Posterior cingulate gyrus (tissue), 11 donors: ENCODE results near the gene SLC10A3.
A peak's percentile ranks its signal among the peaks of the same experiment; 100 is the strongest.
"Not testable (repeated sequence)": the region's sequence is repeated elsewhere in the genome, so short reads cannot be mapped to it uniquely, and the experiment has no call there.

Source experiments
- DNase-seq, 10 donors: peaks; one replicate each; pipeline versions ENCODE4 v3.0.0 to v3.0.0-alpha.2; 2020 to 2021; ENCODE audit warnings: mixed read lengths in 3 of 10
- intact Hi-C: fragments of 100-400 bp; cut with DNase I; formaldehyde crosslinking; loops from one replicate; pipeline ENCODE4 v1.15.1; 2023

Gene SLC10A3

GRCh38 chrX:154511761-154512160 is 21.3 kb upstream of the SLC10A3 start:
- intact Hi-C loops, result no loop called here

GRCh38 chrX:154509455-154509854 is 19.0 kb upstream of the SLC10A3 start:
- no peak for DNase-seq
- intact Hi-C loops, result no loop called here

More at GRCh38 chrX:154511761-154512160, 21.3 kb upstream of the SLC10A3 start:
- peak in 2 of 10 donors; percentile 24 to 42 for DNase-seq

GRCh38 chrX:154508384-154508745 is 17.9 kb upstream of the SLC10A3 start:
- intact Hi-C loops, result no loop called here
- DNase-seq, result peak in 1 of 10 donors; percentile 79

- intact Hi-C loops, result no loop called here
- peak in 1 of 10 donors; percentile 43 for DNase-seq
Observed at GRCh38 chrX:154507673-154508383, 17.4 kb upstream of the SLC10A3 start.

GRCh38 chrX:154506483-154507332 is 16.3 kb upstream of the SLC10A3 start:
- DNase-seq, result peak in 2 of 10 donors; percentile 62 to 79
- intact Hi-C loops, result no loop called here

DNA sequence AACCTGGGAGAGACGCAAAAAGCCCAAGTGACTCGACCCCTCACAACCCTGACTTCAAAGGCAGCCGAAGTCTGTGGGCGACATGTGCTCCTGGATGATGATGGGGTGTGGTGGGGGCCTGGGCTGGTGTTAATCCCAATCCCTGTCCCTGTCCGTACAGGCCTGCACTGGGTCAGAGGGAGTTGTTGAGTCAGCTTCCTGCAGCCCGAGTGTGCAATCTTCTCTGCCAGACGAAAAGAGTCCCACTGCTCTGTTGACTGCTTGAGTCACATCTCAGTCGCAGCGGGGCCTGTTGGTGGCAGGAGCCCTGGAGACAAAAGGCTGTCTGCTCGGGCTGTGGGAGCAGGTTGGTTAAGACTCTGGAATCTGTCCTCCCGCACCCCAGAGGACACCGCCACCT is 15.3 kb upstream of the SLC10A3 start:
- peak in 1 of 10 donors; percentile 76 for DNase-seq
- intact Hi-C loops, result no loop called here

GRCh38 chrX:154502989-154503388 is 12.6 kb upstream of the SLC10A3 start:
- intact Hi-C loops, result no loop called here
- no peak for DNase-seq

- DNase-seq, result no peak
- intact Hi-C loops, result no loop called here
Observed at GRCh38 chrX:154502098-154502497, 11.7 kb upstream of the SLC10A3 start.

DNA sequence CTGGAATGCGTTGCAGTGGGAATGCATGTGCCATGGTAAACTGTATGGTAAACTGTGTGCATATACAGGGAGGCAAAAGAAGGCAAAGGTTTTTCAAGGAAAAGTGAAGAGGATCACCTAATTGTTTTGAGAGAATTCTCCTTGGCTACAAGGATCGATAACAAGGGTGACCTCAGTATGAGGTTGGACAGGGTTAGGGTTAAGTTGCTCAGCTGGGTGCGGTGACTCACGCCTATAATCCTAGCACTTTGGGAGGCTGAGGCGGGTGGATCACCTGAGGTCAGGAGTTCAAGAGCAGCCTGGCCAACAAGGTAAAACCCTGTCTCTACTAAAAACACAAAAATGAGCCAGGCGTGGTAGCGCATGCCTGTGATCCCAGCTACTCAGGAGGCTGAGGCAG is 11.0 kb upstream of the SLC10A3 start:
- intact Hi-C loops, DNase-seq: not testable (repeated sequence)

GRCh38 chrX:154496591-154497137 is 6.2 kb upstream of the SLC10A3 start:
- intact Hi-C loops, DNase-seq: not testable (repeated sequence)

DNA sequence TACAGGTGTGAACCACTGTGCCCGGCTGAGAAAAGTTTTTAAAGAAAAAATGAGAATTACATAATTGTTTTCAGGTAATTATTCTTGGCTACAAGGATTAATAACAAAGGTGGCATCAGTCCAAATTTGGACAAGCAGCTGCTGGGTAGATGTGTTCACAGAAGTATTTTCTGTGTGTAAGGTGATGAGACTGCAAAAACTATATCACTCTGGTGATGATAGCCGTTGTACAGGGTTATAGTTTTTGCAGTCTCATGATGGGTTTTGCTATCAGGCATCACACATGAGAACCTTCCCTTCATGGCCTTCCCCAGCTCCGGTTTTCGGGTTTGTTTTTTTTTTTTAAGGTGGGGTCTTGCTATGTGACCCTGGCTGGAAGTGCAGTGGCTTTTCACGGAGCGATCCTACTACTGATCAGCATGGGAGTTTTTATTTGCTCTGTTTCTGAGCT is 5.1 kb upstream of the SLC10A3 start:
- intact Hi-C loops, result no loop called here
- no peak for DNase-seq

- intact Hi-C loops, result no loop called here
- no peak for DNase-seq
Observed at GRCh38 chrX:154494715-154495114, 4.3 kb upstream of the SLC10A3 start.

GRCh38 chrX:154490021-154490413 is 412 bp downstream of the SLC10A3 start:
- intact Hi-C loops, result no loop called here
- peak in 1 of 10 donors; percentile 74 for DNase-seq

DNA sequence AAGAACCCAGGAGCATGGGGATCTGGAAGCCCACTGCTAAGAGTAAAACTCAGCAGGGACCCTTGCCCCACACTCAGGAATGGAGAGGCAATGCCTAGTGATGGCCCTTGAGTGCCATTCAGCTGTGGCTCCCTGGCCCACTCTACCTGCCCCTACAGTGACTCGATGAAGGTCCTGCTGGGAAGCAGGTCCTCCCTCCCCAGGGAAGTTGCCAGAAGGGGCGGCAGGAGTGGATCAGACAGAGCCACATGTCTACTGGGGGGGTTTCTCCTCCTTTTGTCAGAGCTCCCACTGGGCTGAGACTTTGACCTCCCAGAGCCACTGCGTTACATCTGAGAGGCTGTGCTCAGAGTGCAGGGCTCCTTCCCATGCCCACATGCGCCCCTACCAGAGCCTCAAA is 1.2 kb downstream of the SLC10A3 start:
- intact Hi-C loops, result no loop called here
- DNase-seq, result no peak

GRCh38 chrX:154488336-154489075 is 1.9 kb downstream of the SLC10A3 start:
- DNase-seq, result peak in 1 of 10 donors; percentile 80
- intact Hi-C loops, result no loop called here

DNA sequence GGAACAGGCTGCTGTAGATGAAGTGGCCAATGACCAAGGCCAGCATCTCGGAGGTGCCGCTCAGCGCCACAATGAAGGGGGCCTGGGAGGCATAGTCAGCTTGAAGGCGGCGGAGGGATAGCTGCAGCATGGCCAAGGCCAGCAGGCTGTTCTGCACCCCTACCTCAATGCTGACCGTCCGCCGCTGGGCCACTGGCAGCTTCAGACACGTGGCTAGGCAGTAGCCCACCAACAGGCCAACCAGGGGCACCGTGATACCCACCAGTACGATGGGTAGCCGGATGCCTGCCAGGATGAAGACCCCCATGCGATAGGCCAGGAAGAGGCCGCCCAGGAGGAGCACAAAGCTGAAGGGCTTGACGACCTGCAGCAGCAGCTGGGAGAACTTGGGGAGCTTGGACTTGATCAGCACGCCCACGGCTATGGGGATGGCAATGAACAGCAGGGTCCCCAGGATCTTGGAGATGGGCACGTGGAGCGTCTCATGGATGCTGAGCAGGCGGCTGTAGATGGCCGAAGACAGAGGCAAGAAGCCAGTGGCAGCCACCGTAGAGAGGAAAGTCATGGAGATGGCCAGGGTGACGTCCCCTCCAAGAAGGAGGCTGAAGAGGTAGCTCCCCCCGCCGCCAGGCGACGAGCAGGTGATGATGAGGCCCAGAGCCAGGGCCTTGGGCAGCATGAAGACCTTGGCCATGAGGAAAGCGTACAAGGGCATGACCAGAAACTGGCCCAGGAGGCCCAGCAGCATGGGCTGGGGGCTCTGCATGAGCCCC is 2.7 kb downstream of the SLC10A3 start:
- peak in 2 of 10 donors; percentile 65 to 78 for DNase-seq
- intact Hi-C loops, result loop anchor here (2.0 kb wide), 1 partner anchor 51 kb away; the partner anchor contains the start of gene GDI1

DNA sequence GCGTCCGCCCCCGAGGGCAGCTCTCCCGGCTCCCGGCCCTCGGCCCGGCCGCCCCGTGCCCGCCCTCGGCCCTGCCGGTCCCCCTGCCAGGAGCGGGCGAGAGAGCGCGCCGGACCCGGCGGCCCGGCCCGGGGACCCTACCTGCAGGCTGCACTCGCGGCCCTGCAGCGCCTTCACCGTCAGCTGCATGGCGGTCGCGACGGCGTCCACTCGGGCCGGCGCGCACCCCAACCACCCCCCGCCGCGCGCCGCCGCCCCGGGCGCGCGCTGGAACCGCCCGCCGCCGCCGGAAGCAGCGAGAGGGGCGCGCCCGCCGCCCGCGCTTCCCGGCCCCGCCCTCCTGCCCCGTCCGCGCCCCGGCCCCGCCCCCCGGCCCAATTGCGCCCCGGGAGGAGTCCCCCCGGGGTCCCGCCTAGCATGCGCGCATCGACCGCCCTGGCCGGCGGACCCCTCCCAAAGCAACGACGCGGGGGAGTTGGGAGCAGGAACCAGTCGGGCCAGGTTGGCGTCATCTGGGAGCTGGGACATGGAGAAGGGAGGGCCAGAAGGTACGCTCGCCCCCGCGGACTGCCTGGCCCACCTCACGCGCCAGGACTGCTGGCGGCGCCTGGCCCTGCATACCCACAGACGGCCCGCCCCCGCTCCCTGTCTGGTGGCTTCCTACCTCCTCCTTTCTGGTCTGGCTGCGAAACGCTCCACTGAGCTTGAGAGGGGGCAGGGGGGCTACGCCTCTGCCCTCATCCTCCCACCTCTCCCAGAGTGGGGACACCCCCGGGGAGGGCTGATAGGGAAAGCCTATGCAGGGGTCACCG is 3.8 kb downstream of the SLC10A3 start, which contains the start of gene UBL4A:
TSS of gene UBL4A (minus strand) at position 220 of the 812 bp plus-strand sequence. CDS start at position 189, 31 bp downstream.
- DNase-seq, result peak in 7 of 10 donors; percentile 31 to 92 (median 55)
- intact Hi-C loops, result loop anchor here (2.0 kb wide), 1 partner anchor 50 kb away; the partner anchor contains the start of gene GDI1

DNA sequence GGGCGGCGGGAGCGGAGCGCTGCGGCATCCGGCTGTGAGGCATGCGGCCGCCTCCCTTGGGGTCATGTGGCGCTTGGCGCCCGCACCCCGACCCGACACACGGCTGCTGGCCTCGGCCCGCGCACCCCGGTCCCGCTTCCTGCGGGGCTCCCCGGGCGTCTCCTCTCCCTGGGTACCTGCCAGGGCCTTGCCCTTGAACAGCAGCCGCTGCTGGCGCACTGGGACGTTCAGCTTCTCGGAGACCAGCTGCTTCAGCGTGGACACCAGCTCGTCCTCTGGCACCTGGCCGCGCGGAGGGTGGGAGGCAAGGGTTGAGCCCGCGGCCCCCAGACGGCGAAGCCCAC is 4.4 kb downstream of the SLC10A3 start:
- intact Hi-C loops, result loop anchor here (2.0 kb wide), 1 partner anchor 49 kb away; the partner anchor contains the start of gene GDI1
- DNase-seq, result peak in 2 of 10 donors; percentile 80 to 85
